Coronary artery (tissue), 2 donors: ENCODE measurements around the gene ANKRA2.

Source experiments
- DNase-seq: peaks from one replicate; pipeline ENCODE4 v3.0.0-alpha.2; 2017; ENCODE audit warnings: low spot score
- H3K27ac ChIP-seq, 2 donors: fragments of 200-600 bp; sonication (generic); one replicate each; pipeline ENCODE4 v1.5.1; 2016 to 2019
- H3K4me3 ChIP-seq: fragments of 200-600 bp; sonication (generic); 2 replicates; pipeline ENCODE4 v1.5.1; 2016; ENCODE audit warnings: mild to moderate bottlenecking, moderate library complexity
- TF ChIP-seq, protein P1 (sequence below): fragments of 200-600 bp; sonication (generic); IDR thresholded peaks from one replicate; pipeline ENCODE4 v1.5.1; 2019; ENCODE audit warnings: antibody characterized with exemption

Gene ANKRA2

DNA sequence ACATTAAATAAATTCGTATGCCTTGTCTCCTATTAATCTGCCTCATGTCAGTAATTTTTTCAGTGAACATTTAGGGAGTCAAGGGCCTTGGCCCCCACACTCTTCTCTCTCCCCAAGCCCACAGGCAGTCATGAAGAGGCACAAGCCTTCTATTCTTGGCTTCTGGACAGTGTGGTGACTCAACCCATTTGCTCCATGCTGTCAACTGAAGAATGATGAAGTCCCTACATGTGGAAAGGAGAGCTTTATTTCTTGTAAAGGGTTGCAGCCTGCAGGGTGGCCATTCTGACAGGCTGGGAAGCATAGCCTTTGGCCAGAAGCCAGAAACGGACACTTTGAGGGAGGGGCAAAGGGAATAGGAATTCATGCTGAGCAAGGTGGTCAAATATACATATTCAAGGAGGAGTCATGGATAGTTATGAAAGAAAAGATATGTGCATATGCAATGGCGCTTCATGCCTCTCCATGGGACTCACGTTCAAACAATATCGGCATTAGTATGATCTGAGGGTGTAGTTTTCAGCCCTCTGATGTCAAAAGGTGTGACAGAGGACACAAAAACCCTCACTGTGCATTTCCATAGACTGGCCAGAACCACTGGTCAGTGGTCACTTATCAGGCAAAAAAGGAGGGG, 31.3 kb downstream of the ANKRA2 start:
- no peak for DNase-seq
- H3K27ac ChIP-seq: no peak overlapping the region
- TF ChIP-seq, protein P1, sequence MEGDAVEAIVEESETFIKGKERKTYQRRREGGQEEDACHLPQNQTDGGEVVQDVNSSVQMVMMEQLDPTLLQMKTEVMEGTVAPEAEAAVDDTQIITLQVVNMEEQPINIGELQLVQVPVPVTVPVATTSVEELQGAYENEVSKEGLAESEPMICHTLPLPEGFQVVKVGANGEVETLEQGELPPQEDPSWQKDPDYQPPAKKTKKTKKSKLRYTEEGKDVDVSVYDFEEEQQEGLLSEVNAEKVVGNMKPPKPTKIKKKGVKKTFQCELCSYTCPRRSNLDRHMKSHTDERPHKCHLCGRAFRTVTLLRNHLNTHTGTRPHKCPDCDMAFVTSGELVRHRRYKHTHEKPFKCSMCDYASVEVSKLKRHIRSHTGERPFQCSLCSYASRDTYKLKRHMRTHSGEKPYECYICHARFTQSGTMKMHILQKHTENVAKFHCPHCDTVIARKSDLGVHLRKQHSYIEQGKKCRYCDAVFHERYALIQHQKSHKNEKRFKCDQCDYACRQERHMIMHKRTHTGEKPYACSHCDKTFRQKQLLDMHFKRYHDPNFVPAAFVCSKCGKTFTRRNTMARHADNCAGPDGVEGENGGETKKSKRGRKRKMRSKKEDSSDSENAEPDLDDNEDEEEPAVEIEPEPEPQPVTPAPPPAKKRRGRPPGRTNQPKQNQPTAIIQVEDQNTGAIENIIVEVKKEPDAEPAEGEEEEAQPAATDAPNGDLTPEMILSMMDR: no peak
- H3K4me3 ChIP-seq: no peak overlapping the region

DNA sequence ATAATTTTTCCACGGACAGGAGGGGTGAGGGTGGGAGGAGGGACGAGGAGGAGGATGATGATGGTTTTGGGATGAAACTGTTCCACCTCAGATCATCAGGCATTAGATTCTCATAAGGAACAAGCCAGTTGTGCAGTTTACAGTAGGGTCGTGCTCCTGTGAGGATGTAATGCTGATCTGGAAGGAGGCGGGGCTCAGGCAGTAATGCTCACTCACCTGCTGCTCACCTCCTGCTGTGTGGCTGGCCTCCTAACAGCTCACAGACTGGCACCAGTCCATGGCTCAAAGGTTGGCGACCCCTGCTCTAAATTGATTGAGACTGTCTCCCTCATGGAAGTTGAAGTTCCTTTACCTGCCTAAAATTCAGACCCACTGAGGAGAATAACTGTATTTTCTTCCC, 33.2 kb downstream of the ANKRA2 start:
- no peak overlapping the region for H3K27ac ChIP-seq
- TF ChIP-seq, protein P1: no peak
- DNase-seq: no peak
- no peak overlapping the region for H3K4me3 ChIP-seq

GRCh38 chr5:73531356-73531755, 34.1 kb downstream of the ANKRA2 start:
- no peak for DNase-seq
- no peak overlapping the region for H3K27ac ChIP-seq
- TF ChIP-seq, protein P1: no peak
- no peak overlapping the region for H3K4me3 ChIP-seq

- Histone ChIP-seq H3K4me3 (no peak overlapping the region), H3K27ac (no peak overlapping the region)
- no peak for DNase-seq
- TF ChIP-seq, protein P1: no peak
Observed at GRCh38 chr5:73529081-73529480, 36.4 kb downstream of the ANKRA2 start.

DNA sequence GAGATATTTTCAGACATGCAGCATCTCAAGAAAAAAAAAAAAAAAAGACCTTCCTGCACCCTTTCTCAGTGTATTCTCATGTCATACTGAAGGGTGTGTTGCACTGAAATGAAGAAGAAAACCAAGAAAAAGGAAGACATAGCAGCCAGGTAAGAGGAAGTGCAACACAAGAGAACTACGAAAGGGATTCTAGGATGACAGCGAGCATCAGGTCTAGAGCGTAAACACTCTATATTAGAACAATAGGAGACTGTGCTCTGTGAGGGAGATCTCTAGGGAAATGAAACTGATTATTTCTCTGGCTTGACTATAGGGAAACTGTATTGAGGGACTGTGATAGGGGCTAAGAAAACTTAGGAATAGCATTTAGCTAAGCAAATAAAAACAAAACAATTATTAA, 37.2 kb downstream of the ANKRA2 start:
- no peak overlapping the region for H3K27ac ChIP-seq
- DNase-seq: no peak
- TF ChIP-seq, protein P1: no peak
- H3K4me3 ChIP-seq: no peak overlapping the region

DNA sequence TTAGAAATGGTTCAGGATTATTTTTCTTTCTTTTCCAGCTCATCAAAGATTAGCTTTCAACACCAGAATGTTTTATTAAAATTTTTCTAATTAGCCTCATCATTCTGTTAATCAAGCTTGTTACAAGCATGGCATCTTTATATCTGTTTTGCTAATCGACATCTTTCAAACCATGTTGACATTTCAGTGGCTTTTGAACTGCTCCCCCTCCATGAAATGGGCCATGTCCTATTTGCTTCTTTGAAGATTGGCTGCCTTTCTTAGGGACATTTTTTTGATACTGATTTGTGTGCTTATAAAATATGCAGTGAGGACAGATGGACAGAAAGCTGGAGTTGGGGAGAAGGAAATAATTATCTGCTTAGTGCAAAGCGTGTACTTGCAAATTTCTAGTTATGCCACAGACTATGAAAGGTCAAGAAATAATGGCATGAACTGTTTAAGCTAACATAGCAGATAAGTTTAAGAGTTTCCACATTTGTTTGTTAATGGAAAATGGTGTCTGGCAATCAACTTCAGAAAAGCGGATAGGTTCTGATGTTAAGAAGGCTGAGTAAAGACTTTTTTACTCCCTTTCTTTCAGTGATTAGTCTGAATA, 39.7 kb downstream of the ANKRA2 start:
- no peak overlapping the region for H3K4me3 ChIP-seq
- no peak for DNase-seq
- peak overlapping the region in 1 of 2 donors; percentile 69 for H3K27ac ChIP-seq
- TF ChIP-seq, protein P1: no peak

GRCh38 chr5:73523861-73524260, 41.6 kb downstream of the ANKRA2 start:
- DNase-seq: no peak
- no peak overlapping the region for H3K27ac ChIP-seq
- no peak overlapping the region for H3K4me3 ChIP-seq
- TF ChIP-seq, protein P1: no peak
